K562 (cell line): Measurements from ENCODE around the gene CTRL. TPM values are rescaled to one million over a fixed set of nuclear protein-coding genes. Genes with fewer than 3 reads are reported as not detected.

Experiments used
- BDP1 ChIP-seq: IDR thresholded peaks from 3 replicates; pipeline ENCODE4 v1.6.1; 2011; ENCODE audit not compliant: insufficient read length, insufficient read depth
- BRCA1 ChIP-seq, 2 experiments: fragments of 450-650 bp in 1 of 2; sonication (generic) in 1 of 2; formaldehyde crosslinking in 1 of 2; IDR thresholded peaks; 2 replicates each; pipeline versions ENCODE4 v1.5.0 to v1.6.1; 2017 to 2020; ENCODE audit warnings: mild to moderate bottlenecking in 1 of 2, missing genetic modification reagents in 1 of 2
- CBX1 ChIP-seq: sonication (generic); IDR thresholded peaks from 2 replicates; pipeline ENCODE4 v1.6.1; 2016; ENCODE audit warnings: antibody characterized with exemption, low read depth, mild to moderate bottlenecking
- CEBPB ChIP-seq: fragments of 450-650 bp; IDR thresholded peaks from 2 replicates; pipeline ENCODE4 v1.6.1; 2016; ENCODE audit warnings: missing genetic modification characterization, missing compliant biosample characterization
- CHD4 ChIP-seq: fragments of 200-600 bp; sonication (generic); IDR thresholded peaks from 3 replicates; pipeline ENCODE4 v1.6.1; 2012; ENCODE audit warnings: low read depth, mild to moderate bottlenecking, mixed read lengths, low read length, inconsistent platforms; ENCODE audit not compliant: insufficient read depth, insufficient replicate concordance, poor library complexity, severe bottlenecking
- DNMT1 ChIP-seq: fragments of 450-650 bp; IDR thresholded peaks from 2 replicates; pipeline ENCODE4 v1.6.1; 2016; ENCODE audit warnings: antibody characterized with exemption, mild to moderate bottlenecking
- E2F3 ChIP-seq: fragments of 250-450 bp; sonication (Bioruptor Pico); IDR thresholded peaks from 2 replicates; pipeline ENCODE4 v1.4.0; 2020; ENCODE audit warnings: mild to moderate bottlenecking
- ETV5 ChIP-seq: sonication (generic); formaldehyde crosslinking; IDR thresholded peaks from 2 replicates; pipeline ENCODE4 v1.4.0; 2020; ENCODE audit warnings: low read depth, mild to moderate bottlenecking, missing genetic modification reagents
- GATA2 ChIP-seq: sonication (generic); formaldehyde crosslinking; IDR thresholded peaks from 2 replicates; pipeline ENCODE4 v1.4.0; 2020; ENCODE audit warnings: mild to moderate bottlenecking, missing genetic modification reagents
- HCFC1 ChIP-seq: IDR thresholded peaks from 2 replicates; pipeline ENCODE4 v1.6.1; 2012; ENCODE audit warnings: low read depth, low read length, improper control_type of control experiment
- HDGF ChIP-seq: fragments of 450-650 bp; IDR thresholded peaks from 2 replicates; pipeline ENCODE4 v1.6.1; 2016
- HMG20B ChIP-seq: fragments of 250-450 bp; sonication (Bioruptor Pico); IDR thresholded peaks from 2 replicates; pipeline ENCODE4 v1.5.0; 2021; ENCODE audit warnings: mild to moderate bottlenecking
- IRF2 ChIP-seq: sonication (generic); formaldehyde crosslinking; IDR thresholded peaks from 2 replicates; pipeline ENCODE4 v1.8.1; 2022; ENCODE audit warnings: mild to moderate bottlenecking, missing genetic modification reagents
- MCM7 ChIP-seq, 2 experiments: fragments of 450-650 bp; IDR thresholded peaks; 2 replicates each; pipeline ENCODE4 v1.6.1; 2016 to 2018
- NFXL1 ChIP-seq: fragments of 450-650 bp; formaldehyde crosslinking; IDR thresholded peaks from 2 replicates; pipeline ENCODE4 v1.4.0; 2021; ENCODE audit warnings: mild to moderate bottlenecking
- NONO ChIP-seq, 2 experiments: fragments of 200-400 bp in 1 of 2; fragments of 450-650 bp in 1 of 2; formaldehyde crosslinking in 1 of 2; IDR thresholded peaks; 2 replicates each; pipeline ENCODE4 v1.6.1; 2017; ENCODE audit warnings: low read depth in 2 of 2, mild to moderate bottlenecking in 2 of 2, moderate library complexity in 2 of 2, low read length in 1 of 2
- RBM14 ChIP-seq: fragments of 200-400 bp; formaldehyde crosslinking; IDR thresholded peaks from 2 replicates; pipeline ENCODE4 v1.6.1; 2018; ENCODE audit warnings: low read depth, mild to moderate bottlenecking, low read length, moderate library complexity, borderline replicate concordance; ENCODE audit not compliant: insufficient read depth
- RCOR1 ChIP-seq, 2 experiments: IDR thresholded peaks; 2 replicates each; pipeline ENCODE4 v1.6.1; 2012; ENCODE audit warnings: low read depth in 2 of 2, low read length in 2 of 2, borderline replicate concordance in 1 of 2, improper control_type of control experiment in 1 of 2
- SREBF2 ChIP-seq: sonication (generic); formaldehyde crosslinking; IDR thresholded peaks from 2 replicates; pipeline ENCODE4 v1.4.0; 2020; ENCODE audit warnings: mild to moderate bottlenecking, missing genetic modification reagents
- SUPT5H ChIP-seq: fragments of 450-650 bp; IDR thresholded peaks from 2 replicates; pipeline ENCODE4 v1.6.1; 2016
- TBP ChIP-seq: optimal IDR thresholded peaks from 2 replicates; pipeline ENCODE3; 2011; ENCODE audit warnings: low read depth, low read length, improper control_type of control experiment
- ZNF707 ChIP-seq: fragments of 250-450 bp; sonication (Bioruptor Pico); conservative IDR thresholded peaks from 2 replicates; pipeline ENCODE4 v1.8.0; 2022; ENCODE audit warnings: inconsistent platforms, mild to moderate bottlenecking, moderate library complexity
- polyA plus RNA-seq, 8 experiments: library from polyadenylated mRNA; depleted of rRNA in 4 of 8; stranded (reverse) in 5 of 8; unstranded in 3 of 8; fragments of >200 nt; fragmentation: Nextera tagmentation in 2 of 8; fragmentation: Illumina TruSeq in 1 of 8; extraction: Ambion mirVana in 2 of 8; extraction: Trizol in 1 of 8; gene quantifications; 2 replicates each; pipeline versions ENCODE4 v1.2.1 to v1.2.3, GENCODE V29; 2011 to 2014; ENCODE audit warnings: inconsistent platforms in 1 of 8, missing spikeins in 1 of 8
- total RNA-seq, 7 experiments: library from RNA; depleted of rRNA in 6 of 7; stranded (reverse); fragments of >200 nt in 6 of 7; fragmentation: Illumina TruSeq in 2 of 7; extraction: Trizol in 2 of 7; gene quantifications; 2 replicates each; pipeline versions ENCODE4 v1.2.1 to v1.2.3, GENCODE V29; 2011 to 2021; ENCODE audit warnings: low replicate concordance in 1 of 7
- TF ChIP-seq, protein P1 (sequence below): sonication (generic); formaldehyde crosslinking; IDR thresholded peaks from 2 replicates; pipeline ENCODE4 v1.8.0; 2022; ENCODE audit warnings: mild to moderate bottlenecking, missing genetic modification reagents
- TF ChIP-seq, protein P2 (sequence below): sonication (generic); formaldehyde crosslinking; IDR thresholded peaks from 2 replicates; pipeline ENCODE4 v1.8.1; 2023; ENCODE audit warnings: mild to moderate bottlenecking, missing genetic modification reagents
- TF ChIP-seq, protein P3 (sequence below): sonication (generic); formaldehyde crosslinking; IDR thresholded peaks from 2 replicates; pipeline ENCODE4 v1.8.0; 2022; ENCODE audit warnings: mild to moderate bottlenecking, low read depth, missing genetic modification reagents

Gene CTRL
- total and polyA plus RNA-seq, 9 of the 15 experiments (the other 6 are each of a cell fraction or from before 2014, with no cell fraction given): 1.4 to 5.6 (median 2.5) TPM

DNA sequence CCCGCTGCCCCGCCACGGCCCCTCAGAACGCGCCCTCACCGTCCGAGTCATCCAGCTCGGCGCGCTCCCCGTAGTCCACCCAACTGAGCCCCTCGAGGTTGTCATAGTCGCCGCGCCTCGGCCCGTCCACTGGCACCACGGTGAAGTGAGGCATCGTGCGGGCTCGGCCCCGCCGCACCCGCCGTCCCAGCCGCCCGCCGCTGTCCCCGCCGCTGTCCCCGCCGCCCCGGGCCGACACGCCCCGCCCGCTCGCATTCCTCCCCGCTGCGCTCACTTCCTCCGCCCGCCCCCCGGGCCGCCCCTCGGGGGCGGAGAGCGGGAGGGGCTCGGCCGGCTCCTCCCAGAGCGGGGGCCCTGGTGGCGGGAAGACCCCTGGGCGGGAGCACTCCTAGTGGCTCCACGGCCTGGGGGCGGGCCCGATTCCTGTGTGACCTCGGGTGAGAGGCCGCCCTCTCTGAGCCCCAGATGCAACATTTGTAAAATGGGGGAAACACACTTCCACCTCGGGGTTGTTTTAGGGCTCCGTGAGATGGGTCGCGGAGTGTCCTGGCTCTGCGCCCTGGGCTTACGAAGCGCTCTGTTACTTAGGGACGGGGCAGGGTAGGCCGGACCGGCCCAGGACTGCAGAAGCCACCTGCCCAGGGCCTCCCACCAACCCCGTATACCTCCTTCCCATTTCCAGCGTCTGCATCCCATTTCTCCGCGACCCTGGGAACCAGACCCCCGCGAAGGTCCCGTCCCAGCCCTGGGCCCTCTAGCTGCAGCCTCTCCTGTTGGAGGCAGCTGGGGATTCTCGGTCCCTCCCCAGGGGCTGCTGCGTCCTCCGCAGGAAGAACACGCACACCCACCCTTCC lies 37.0 kb upstream of the CTRL start, which contains the start of gene SLC12A4 (continued):
- TF ChIP-seq RBM14: no peak
- TF ChIP-seq HCFC1: no peak; the same call in 1 of the 2 replicates
- peak; percentile 83 for TF ChIP-seq CHD4
- peak; percentile 86 for TF ChIP-seq E2F3 (CRISPR knock-in tag)
- TF ChIP-seq NFXL1 (CRISPR knock-in tag): no peak
- TF ChIP-seq HMG20B (CRISPR knock-in tag): no peak
- TF ChIP-seq ETV5 (CRISPR knock-in tag): peak; percentile 54; the same call in 1 of the 2 replicates
- no peak for TF ChIP-seq MCM7 (IDR thresholded peaks at IDR 0.05)
- peak; percentile 44 to 84; a peak in 3 of 4 replicates for TF ChIP-seq RCOR1 (IDR thresholded peaks at IDR 0.05; ENCODE audit: borderline replicate concordance in 1 of 2, low read depth in 2 of 2, low read length in 2 of 2)
- no peak for TF ChIP-seq SREBF2
- no peak for TF ChIP-seq HDGF
- no peak for TF ChIP-seq SUPT5H
- TF ChIP-seq, protein P1, sequence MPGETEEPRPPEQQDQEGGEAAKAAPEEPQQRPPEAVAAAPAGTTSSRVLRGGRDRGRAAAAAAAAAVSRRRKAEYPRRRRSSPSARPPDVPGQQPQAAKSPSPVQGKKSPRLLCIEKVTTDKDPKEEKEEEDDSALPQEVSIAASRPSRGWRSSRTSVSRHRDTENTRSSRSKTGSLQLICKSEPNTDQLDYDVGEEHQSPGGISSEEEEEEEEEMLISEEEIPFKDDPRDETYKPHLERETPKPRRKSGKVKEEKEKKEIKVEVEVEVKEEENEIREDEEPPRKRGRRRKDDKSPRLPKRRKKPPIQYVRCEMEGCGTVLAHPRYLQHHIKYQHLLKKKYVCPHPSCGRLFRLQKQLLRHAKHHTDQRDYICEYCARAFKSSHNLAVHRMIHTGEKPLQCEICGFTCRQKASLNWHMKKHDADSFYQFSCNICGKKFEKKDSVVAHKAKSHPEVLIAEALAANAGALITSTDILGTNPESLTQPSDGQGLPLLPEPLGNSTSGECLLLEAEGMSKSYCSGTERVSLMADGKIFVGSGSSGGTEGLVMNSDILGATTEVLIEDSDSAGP: no peak
- TF ChIP-seq, protein P2, sequence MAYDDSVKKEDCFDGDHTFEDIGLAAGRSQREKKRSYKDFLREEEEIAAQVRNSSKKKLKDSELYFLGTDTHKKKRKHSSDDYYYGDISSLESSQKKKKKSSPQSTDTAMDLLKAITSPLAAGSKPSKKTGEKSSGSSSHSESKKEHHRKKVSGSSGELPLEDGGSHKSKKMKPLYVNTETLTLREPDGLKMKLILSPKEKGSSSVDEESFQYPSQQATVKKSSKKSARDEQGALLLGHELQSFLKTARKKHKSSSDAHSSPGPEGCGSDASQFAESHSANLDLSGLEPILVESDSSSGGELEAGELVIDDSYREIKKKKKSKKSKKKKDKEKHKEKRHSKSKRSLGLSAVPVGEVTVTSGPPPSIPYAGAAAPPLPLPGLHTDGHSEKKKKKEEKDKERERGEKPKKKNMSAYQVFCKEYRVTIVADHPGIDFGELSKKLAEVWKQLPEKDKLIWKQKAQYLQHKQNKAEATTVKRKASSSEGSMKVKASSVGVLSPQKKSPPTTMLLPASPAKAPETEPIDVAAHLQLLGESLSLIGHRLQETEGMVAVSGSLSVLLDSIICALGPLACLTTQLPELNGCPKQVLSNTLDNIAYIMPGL (CRISPR knock-in tag): no peak
- TF ChIP-seq, protein P3, sequence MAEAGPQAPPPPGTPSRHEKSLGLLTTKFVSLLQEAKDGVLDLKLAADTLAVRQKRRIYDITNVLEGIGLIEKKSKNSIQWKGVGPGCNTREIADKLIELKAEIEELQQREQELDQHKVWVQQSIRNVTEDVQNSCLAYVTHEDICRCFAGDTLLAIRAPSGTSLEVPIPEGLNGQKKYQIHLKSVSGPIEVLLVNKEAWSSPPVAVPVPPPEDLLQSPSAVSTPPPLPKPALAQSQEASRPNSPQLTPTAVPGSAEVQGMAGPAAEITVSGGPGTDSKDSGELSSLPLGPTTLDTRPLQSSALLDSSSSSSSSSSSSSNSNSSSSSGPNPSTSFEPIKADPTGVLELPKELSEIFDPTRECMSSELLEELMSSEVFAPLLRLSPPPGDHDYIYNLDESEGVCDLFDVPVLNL (CRISPR knock-in tag): 0 out of 2 replicates have a peak, but pooled peaks have one; percentile 24
- TF ChIP-seq CEBPB (tag): no peak
- peak; percentile 98 for TF ChIP-seq CBX1
- TF ChIP-seq BRCA1 (IDR thresholded peaks at IDR 0.05): no peak
- no peak for TF ChIP-seq BRCA1 (CRISPR knock-in tag; IDR thresholded peaks at IDR 0.05)
- TF ChIP-seq NONO (IDR thresholded peaks at IDR 0.05; ENCODE audit: low read depth in 2 of 2, low read length in 1 of 2): peak in 1 of 2 experiments; percentile 41; a peak in 1 of 4 replicates
- no peak for TF ChIP-seq DNMT1
- no peak for TF ChIP-seq IRF2
- peak; percentile 31 for TF ChIP-seq TBP
- no peak for TF ChIP-seq BDP1
- TF ChIP-seq ZNF707 (CRISPR knock-in tag): no peak
- TF ChIP-seq GATA2: no peak
